B cell (primary cell): ENCODE measurements around the gene GNGT1.

Experiments
- EZH2 ChIP-seq: IDR thresholded peaks from 2 replicates; pipeline ENCODE4 v1.6.1; 2012; ENCODE audit warnings: borderline replicate concordance, low read depth, mild to moderate bottlenecking, moderate library complexity, low read length; ENCODE audit not compliant: insufficient read depth, poor library complexity, severe bottlenecking
- TF ChIP-seq, protein P1 (sequence below): fragments of 200-600 bp; IDR thresholded peaks from one replicate; pipeline ENCODE4 v1.8.0; 2022; ENCODE audit warnings: antibody characterized with exemption, mild to moderate bottlenecking

DNA sequence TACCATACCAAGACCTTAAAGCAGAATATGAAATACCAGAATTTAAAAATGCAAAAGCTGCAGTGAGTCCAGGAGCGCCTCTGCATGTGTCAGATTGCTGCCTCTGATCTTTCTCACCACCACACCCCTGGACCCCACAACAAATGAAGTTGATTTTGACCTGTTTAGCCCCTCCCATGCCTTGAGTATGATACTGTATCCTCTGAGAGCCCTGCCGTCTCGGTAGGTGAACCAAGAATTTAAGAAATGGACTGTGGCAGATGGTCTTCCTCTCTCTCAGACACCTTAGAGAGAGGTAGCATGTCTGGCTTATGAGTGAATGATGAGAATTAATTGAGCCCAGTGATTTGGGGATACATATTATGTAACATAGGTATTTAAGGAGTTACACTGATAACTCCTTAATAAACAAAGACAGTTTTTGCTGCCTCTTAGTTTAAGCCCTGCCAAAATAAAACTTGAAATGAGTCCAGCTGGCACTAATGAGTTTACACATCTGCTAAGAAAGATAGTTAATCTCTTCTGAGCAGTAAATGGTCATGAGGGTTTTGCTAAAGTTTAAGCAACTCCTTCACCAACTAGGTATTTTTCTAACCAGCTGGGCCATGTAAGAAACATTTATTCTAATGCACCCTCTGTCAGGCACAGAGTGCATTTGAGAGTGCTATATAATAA, 11.3 kb upstream of the GNGT1 start:
- TF ChIP-seq, protein P1, sequence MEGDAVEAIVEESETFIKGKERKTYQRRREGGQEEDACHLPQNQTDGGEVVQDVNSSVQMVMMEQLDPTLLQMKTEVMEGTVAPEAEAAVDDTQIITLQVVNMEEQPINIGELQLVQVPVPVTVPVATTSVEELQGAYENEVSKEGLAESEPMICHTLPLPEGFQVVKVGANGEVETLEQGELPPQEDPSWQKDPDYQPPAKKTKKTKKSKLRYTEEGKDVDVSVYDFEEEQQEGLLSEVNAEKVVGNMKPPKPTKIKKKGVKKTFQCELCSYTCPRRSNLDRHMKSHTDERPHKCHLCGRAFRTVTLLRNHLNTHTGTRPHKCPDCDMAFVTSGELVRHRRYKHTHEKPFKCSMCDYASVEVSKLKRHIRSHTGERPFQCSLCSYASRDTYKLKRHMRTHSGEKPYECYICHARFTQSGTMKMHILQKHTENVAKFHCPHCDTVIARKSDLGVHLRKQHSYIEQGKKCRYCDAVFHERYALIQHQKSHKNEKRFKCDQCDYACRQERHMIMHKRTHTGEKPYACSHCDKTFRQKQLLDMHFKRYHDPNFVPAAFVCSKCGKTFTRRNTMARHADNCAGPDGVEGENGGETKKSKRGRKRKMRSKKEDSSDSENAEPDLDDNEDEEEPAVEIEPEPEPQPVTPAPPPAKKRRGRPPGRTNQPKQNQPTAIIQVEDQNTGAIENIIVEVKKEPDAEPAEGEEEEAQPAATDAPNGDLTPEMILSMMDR, result no peak
- no peak for TF ChIP-seq EZH2
